IPS DF 4.7 (cell line): Measurements from ENCODE around the gene ITPKB.

Experiments
- DNase-seq: peaks from one replicate; pipeline ENCODE4 v3.0.0-alpha.2; 2013; ENCODE audit warnings: low spot score; ENCODE audit errors: extremely low read depth

ITPKB gene

DNA sequence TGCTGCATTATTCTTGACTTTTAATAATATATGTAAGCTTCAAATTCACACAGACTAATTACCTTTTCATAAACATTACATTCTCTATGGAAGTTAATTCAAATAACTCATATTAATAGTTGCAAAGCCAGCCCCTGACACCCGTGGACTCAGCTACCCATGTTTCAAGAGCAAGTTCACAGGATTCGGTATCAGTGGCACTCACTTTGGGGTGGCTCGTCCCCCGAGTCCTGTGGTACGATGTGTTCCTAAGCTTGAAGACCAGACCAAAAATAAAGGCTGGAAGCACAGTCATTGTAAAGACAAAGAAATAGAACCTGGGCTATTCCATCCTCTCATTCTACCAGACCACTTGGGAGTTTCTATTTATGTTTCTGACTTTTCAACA lies 70.9 kb downstream of the ITPKB start:
- DNase-seq = no peak

DNA sequence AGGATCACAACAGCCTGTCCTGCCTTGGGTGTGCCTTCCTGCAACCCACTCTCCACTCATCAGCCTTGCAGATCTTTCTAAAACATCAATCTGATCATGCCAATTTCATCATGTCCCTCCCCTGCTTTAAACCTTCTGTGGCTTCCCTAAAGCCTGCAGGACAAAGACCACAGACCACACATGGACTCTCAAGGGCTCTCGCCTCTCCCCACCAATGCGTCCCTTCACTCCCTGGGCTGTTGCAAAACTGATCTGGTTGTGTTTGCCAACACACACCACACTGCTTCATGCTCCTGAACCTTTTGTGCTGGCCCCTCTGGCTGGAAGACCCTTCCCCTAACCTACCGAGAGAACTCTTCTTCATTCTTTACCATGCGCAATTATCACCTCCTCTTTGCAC lies 72.4 kb downstream of the ITPKB start:
- DNase-seq = no peak

DNA sequence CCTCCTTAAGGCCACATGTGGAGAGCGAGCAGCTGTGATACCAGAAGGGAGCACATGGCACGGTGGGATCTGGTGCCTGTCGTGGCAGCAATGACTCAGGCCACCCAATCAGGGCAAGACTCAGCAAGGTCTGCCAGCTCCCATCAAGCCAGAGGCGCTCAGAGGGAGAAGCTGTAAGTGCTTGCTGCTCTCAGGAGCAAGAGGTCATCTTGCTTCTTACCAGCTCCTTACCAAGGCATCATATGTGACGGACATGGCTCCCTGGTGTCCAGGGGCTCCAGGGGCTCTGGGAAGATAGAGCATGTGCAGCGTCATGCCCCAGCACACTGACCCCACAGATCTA lies 72.9 kb downstream of the ITPKB start:
- DNase-seq = no peak

DNA sequence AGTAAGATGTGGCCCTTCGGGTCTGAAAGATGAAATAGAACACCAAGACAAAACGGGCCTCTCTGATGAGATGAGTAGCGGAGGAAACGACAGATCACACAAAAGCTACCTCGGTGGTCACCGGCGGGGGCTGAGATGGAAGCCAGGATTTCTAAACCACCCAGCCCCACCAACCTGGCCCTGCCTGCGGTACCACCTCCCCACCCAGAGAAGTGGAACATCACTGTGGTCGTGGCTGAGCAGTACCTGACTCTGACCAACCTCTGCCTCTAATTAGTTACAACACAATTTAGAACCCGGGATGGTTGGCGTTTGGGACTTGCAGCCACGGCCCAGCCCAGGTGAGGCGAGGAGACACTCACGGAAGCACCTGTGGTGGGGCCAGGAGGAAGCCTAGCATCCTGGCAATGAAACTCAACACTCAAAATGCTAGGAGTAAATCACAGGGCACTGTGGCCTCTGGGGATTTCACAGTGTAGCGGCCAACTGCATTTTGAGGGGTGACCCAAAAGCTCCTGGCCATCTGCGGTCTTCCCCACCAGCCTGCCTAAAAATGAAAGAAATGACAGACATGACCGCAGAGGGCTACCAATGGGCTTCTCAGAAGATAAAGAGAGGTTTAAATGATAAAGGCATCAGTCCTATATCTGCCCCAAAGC lies 73.4 kb downstream of the ITPKB start:
- DNase-seq = no peak

DNA sequence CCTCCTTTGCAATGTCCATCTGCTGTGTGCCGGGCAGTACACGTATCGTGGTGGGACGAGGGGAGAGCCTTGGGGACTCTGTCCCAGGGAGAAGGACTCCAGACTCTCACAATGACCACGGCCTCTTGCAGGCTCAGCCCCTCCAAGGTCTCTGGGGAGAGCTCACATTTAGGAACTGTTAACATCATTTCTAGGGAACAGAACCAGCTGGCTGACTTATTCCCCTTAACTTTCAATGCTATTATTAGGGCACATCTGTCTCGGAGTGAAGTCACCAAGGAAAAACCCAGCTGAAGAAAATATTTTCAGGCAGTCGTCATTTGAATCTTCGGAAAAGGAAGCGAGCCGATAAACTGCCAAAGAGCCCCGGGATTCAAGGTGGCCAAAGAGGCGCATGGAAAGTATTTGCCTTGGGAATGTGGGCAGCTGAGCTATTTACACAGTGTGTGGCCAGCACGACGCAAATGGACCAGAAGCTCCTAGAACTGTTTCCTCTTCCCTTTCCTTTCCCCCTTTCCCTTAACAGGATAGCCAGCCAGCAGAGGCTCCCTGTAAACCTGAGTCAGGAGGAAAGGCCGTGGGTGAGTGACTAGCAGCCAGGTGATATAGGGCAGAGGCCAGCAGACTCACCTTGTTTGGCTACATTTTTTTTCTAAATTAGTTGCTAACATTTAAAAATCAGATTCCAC lies 74.5 kb downstream of the ITPKB start:
- DNase-seq = no peak

DNA sequence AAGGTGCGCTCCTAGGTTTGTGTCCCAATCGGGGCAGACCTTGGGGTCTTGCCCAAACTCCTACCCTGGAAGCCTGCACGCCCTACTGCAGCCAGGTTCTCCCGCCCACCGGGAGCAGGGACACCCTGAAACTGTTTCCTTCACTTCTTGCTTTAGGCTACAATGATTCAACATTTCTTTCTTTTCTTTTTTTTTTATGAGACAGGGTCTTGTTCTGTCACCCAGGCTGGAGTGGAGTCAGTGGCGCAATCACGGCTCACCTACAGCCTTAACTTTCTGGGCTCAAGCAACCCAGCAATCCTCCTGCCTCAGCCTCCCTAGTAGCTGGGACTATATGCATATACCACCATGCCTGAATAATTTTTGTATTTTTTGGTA lies 75.8 kb downstream of the ITPKB start:
- no peak for DNase-seq

DNA sequence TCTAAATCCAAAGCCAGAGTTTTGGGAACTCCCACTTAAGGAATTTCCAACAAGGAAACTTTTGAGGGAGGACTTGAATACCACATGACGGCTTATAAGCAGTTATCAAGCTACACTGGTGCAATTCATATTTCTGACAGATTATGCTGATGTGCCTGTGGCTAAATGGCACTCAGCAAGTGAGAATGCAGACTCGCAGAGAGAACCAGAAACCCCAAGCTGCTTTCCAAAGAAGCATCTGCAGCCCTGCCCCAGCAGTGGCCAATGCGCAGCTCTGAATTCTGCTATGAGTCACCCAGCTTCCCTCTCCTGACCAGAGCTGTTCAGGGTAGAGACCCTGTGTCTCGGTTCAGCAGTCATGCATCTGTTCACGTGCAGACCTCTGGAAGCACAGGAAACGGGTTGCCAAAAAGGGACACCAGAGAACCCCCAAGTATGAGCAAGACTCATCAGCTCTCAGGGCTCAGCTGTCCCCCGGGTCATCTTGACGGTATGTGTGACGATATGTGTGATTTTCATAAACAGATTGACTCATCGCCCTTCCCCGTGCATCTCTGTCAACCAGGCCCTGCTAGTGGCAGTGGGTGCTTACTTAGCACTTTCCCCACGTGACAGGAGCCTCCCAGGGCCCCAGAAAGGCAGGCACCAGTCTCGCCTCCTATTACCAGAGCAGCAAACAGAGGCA lies 76.3 kb downstream of the ITPKB start:
- DNase-seq = no peak

DNA sequence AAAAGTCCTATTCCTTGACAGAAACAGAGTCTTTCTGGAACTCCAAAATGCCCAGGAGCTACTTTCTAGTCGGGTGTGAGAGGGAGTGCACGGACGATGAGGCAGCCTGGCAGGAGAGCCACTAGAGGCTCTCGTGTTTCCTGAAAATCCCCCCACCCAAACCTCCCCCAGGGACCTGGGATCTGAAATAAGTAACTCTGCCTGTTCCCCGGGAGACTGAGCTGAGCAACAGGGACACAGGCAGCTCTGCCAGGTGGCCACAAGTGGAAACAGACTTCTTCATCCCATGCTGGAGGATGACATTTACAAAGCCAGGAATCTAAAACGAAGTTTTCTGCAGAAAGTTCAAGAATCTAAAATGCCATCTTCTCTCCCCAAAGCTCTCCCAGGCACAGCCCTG lies 77.1 kb downstream of the ITPKB start:
- no peak for DNase-seq

DNA sequence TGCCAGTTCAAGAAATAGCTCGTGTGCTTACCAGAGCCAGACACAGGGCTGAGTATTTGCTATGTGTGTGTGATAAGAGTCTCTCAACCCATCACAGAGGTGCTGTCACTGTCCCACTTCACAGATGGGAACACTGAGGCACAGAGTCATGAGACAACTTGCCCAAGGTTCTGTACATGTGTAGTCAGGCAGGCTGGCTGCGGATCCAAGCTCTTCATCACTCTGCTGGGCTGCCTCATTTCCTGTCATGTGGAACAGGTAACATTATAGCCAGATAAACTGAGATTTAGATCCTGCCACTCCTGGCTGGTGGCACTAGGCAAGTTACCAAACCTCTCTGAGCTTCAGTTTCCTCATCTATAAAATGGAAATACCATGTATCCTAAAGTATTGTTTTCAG lies 77.8 kb downstream of the ITPKB start:
- no peak for DNase-seq

DNA sequence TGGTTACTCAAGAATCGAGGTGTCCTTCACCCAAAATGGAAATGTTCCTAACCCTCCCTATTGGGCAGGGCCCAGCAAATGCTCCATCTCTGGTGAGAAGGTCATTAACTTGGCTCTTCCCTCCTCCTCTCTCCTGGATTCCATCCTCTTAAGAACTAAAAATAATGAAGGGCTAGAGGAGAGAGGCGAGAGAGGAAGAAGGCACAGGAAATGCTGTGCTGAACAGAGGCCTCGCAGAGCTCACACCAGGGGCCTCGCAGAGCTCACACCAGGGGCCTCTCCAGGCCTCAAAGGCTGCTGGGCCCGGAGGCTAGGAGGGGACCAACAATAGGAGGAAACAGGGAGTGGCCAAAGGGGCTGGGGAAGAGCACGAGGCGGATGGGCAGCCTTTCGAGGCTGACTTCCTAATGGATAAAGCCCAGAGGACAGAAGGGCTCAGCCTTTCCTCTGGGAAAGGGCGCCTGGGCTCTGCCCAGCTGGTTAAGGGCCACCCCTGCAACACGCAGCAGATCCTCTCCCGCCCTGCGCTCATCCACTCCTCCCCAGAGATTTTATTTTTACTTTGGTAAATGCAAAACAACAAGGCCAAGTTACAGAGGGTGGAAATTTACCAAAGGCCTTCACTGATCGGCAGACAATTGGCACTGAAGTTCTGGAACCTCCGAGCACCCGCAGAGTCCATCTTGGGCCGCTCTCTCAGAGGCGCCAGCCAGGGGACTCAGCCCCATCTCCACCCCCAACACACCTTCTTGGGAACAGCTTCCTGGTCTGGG lies 78.5 kb downstream of the ITPKB start:
- no peak for DNase-seq

DNA sequence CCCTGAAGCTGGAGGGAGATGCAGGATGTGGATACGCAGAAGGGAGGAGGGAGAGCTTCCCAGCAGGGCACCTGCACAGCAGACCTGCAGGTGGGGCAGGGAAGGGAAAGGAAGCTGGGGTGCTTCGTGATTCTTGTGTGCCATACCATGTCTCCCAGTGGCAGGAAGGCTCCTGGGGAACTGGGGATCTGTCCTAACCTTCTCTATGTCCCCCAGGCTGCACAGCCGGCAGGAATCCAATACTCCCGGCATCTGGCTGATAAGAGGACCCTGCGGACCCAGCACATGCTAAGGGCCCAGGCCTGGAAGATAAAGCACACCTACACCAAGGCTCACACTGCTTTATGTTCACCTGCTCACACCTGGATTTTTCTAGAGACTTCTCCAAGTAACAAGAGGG lies 79.4 kb downstream of the ITPKB start:
- no peak for DNase-seq

DNA sequence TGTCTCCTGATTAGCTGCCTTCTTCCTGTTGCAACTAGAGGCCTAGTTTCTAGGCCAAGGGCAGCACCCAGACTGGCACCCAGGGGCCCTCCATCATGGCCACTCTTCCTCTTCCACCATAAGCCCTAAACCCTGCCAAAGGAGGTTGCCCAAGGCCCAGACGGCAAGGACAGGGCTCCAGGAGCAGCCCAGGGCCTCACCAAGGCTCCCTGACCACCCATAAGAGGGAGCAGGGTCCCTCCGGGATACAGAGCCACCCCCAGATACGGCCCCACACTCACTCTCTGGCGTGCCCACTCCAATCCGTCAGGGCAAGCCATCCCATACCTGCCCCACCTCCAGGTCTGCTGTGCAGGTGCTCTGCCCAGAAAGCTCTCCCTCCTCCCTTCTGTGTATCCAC lies 79.9 kb downstream of the ITPKB start:
- DNase-seq = no peak

DNA sequence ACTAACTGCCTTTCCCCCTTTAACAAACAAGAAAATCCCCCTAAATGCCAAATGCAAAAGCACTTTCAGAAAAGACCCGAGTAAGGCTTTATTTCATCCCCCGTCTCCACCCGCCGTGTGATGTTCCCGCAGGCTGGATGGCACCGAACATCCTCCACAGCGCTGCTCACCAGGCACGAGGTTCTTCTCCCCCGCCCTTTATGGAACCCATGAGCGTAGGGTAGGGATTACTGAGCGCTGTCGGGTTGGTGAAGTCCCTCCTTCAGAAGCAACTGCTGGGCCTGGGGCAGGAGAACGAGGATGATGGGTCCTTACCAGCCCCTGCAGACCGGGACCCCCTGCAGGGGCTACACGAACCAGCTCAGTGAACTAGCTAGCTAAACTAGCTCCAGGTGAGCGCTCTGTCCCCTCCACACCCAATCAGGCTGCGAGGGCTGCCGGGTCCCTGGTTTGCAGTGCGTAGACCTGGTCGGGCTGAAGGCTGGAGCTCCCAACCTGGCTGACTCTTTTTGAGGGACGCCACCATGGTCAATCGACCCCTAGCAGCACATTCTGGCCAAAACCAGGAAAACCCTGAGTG lies 80.4 kb downstream of the ITPKB start:
- DNase-seq = no peak

DNA sequence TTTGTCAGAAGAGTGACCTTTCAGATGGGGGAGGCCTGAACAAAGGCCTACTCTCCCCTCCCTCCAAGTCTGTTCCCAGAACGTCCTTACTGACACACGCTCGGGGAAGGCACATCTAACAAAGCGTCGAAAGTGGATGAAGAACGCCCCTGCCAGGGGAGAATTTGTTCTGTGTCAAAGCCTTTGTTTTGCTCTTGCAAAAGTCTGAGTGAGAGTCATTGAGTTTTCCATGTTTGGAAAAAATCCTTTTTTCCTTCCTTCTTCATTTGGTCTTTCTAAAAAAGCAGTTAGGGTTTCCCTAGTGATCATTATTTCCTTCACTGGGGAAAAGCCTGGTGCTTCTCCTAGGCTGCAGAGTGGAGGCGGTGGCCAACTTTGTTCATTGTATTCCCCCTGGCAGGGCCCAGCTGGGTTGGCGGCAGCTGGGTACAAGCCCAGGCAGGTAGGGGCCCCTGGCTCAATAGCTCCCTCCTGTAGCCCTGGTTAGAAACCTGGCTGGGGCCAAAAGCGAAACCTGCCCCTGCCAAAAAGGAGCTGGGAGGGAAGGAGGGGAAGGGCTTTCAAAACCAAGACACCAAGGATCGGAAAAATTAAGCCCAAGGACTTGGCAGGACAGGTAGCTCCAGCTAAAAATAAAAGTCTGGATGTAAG lies 81.1 kb downstream of the ITPKB start:
- no peak for DNase-seq

DNA sequence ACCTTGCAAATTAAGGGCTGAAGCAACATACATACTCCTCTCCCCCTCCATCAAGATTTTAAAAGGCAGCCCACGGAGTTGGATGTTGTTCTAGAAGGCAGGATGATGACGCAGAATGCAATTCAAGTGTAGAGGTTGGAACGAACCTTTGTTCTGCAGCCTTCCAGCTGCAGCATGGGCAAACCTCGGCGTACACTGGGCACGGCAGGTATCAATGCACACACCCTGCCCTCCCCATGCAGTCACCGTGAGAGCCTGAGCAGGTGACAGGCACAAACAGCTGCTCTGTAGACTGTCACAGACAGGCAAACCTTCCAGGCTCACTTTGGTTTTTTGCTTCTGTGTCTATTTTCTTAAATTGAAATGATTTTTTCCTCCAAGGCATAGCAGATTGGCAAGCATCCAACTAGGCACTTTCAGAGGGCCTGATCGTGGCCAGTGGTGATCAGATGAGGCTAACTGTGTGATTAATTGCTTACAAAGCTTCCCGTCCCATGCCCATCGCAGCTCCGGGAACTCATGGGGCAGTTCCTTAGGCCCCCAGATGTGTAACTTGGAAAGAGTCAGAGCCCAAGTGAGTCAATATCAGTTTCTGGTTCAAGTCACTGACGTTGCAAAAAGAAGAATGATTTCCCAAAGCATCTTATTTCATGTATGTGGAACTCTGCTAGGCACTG lies 82.3 kb downstream of the ITPKB start:
- no peak for DNase-seq

DNA sequence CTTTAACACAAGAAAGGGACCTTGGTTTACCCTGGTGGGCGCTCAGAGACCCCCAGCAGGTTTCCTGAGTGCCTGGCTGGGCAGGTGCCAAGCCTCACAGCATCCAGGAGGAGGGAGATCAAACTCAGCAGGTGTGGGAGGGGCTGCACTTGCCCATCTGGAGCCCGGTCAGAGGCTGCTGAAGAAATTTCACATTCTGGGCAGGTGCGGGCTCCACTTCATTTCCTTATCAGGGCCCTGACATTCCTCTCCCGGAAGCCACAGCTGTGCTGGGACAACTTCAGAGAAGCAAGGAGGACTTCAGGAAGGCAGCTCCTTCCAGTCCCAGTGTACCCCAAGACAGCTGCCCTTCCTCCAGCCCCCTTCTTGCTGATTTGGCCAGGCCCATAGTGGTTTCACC lies 82.9 kb downstream of the ITPKB start:
- DNase-seq = no peak

DNA sequence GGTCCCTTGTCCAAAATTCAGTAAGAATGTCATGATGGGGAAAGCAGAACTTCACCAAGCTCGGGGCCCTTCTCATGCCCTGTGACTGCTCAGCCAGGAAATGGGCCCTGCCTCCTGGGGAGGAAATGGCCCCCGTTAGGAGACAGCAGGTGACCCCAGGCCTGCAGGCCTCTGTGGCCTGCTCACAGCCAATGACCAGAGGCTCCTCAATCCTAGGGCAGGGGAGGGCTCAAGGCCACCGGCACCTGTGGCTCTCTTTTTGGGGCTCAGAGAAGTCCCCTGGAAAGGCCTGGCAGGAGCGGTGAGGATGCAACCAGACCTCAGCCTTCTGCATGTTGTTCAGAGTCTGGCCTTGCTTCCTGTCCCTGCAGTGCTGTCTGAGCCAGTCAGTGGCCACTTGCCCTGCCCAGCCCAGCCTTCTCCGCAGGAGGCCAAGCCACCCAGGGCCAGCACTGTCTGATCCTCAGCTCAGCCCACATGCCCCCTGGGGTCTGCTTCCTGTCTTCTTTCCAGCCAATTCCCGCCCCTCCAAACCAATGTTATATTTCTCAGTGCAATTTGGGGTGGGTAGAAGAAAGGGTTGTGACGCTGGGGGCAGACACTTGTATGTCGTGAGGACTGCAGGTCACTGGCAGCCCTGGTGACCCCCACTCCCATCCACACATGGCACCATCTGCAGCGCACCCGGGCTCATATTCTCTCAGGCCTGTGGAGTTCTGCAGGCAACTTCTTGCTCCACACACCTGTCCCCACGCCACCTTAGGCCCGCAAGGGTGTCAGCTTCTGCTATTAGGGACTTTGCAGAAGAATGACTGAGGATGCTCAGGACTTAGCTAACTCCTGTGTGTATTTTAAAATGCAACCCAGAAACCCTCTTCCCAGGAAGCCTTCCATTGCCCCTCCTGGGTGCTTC lies 83.6 kb downstream of the ITPKB start:
- DNase-seq = no peak

DNA sequence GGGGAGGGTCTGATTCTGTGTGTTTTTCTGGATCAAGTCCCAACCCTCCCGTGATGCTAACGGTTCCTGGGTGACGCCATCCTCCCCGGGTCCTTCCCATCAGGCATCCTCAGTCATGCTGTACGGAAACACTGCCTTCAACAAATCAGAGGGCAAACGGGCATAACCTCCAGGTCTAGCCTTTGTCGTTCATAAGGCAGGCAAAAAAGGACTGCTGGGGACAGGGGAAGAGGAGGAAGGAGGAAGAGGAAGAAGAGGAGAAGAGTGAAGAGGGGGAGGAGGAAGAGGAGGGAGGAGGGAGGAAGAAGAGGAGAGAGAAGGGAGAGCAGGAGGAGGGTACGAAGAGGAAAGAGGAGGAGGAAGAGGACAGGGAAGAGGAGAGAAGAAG lies 84.4 kb downstream of the ITPKB start:
- no peak for DNase-seq

DNA sequence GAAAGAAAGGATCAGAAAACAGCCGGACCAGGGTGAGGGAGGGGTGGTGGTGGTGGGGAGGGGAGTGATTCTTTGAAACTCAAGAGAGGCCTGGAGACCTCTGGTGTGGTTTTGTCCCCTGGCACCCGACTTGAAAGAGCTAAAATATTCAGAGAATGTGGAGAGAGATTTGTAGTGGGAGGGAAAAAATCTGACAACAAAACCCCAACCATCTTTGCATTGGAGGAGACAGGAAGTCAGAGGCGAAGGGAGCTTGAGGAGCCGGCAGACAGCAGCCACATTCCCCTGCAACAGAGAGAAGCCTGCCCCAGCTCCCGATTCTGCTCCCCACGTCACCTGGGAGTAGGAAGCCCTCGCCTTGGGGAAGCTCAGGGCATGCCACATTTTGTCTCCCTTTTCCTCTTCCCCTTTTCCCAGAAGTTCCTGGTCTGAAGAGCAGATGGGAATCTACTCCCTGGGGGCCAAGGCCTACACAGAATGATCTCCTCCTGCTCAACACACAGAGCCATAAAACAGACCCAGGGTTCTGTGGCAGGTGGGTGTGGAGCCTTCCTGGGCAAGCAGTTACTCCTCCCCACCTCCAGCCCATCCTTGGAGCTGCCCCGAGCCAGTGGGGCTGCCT lies 84.9 kb downstream of the ITPKB start:
- DNase-seq = peak; percentile 66
